ENCODE results near the gene INPP5A.

GRCh38 chr10:132713421-132714095 lies 176.0 kb downstream of the INPP5A start:
- TF ChIP-seq, protein P1, sequence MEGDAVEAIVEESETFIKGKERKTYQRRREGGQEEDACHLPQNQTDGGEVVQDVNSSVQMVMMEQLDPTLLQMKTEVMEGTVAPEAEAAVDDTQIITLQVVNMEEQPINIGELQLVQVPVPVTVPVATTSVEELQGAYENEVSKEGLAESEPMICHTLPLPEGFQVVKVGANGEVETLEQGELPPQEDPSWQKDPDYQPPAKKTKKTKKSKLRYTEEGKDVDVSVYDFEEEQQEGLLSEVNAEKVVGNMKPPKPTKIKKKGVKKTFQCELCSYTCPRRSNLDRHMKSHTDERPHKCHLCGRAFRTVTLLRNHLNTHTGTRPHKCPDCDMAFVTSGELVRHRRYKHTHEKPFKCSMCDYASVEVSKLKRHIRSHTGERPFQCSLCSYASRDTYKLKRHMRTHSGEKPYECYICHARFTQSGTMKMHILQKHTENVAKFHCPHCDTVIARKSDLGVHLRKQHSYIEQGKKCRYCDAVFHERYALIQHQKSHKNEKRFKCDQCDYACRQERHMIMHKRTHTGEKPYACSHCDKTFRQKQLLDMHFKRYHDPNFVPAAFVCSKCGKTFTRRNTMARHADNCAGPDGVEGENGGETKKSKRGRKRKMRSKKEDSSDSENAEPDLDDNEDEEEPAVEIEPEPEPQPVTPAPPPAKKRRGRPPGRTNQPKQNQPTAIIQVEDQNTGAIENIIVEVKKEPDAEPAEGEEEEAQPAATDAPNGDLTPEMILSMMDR (IDR thresholded peaks at IDR 0.05 in 2 of 3, conservative IDR thresholded peaks at IDR 0.05 in 1 of 3; ENCODE audit: control insufficient read depth in 2 of 3, extremely low read depth in 1 of 3, insufficient read depth in 1 of 3, low read depth in 3 of 3, low read length in 3 of 3): no peak
- TF ChIP-seq CBFB (IDR thresholded peaks at IDR 0.05; ENCODE audit: low read depth) (no peak), EP300 (IDR thresholded peaks at IDR 0.05; ENCODE audit: borderline replicate concordance in 1 of 2, control insufficient read depth in 1 of 2, low read depth in 2 of 2, low read length in 2 of 2) (no peak), JUND (IDR thresholded peaks at IDR 0.05; ENCODE audit: low read depth, low read length) (no peak), FOXM1 (IDR thresholded peaks at IDR 0.05; ENCODE audit: low read depth, low read length) (no peak), POLR2A (IDR thresholded peaks at IDR 0.05; ENCODE audit: low read depth, low read length) (no peak), EZH2 (IDR thresholded peaks at IDR 0.05; ENCODE audit: borderline replicate concordance, control insufficient read depth, low read depth, low read length) (no peak), YY1 (IDR thresholded peaks at IDR 0.05; ENCODE audit: low read depth, low read length) (no peak), NFYB (IDR thresholded peaks at IDR 0.05; ENCODE audit: insufficient read depth, low read depth, low read length) (no peak), POLR2AphosphoS5 (IDR thresholded peaks at IDR 0.05; ENCODE audit: low read length) (no peak), GABPA (IDR thresholded peaks at IDR 0.05; ENCODE audit: low read depth) (no peak), ZNF274 (IDR thresholded peaks at IDR 0.05; ENCODE audit: insufficient read depth, insufficient read length) (no peak)
- TF ChIP-seq, protein P2, sequence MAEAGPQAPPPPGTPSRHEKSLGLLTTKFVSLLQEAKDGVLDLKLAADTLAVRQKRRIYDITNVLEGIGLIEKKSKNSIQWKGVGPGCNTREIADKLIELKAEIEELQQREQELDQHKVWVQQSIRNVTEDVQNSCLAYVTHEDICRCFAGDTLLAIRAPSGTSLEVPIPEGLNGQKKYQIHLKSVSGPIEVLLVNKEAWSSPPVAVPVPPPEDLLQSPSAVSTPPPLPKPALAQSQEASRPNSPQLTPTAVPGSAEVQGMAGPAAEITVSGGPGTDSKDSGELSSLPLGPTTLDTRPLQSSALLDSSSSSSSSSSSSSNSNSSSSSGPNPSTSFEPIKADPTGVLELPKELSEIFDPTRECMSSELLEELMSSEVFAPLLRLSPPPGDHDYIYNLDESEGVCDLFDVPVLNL (IDR thresholded peaks at IDR 0.05; ENCODE audit: low read depth, low read length): no peak
- TF ChIP-seq, protein P3, sequence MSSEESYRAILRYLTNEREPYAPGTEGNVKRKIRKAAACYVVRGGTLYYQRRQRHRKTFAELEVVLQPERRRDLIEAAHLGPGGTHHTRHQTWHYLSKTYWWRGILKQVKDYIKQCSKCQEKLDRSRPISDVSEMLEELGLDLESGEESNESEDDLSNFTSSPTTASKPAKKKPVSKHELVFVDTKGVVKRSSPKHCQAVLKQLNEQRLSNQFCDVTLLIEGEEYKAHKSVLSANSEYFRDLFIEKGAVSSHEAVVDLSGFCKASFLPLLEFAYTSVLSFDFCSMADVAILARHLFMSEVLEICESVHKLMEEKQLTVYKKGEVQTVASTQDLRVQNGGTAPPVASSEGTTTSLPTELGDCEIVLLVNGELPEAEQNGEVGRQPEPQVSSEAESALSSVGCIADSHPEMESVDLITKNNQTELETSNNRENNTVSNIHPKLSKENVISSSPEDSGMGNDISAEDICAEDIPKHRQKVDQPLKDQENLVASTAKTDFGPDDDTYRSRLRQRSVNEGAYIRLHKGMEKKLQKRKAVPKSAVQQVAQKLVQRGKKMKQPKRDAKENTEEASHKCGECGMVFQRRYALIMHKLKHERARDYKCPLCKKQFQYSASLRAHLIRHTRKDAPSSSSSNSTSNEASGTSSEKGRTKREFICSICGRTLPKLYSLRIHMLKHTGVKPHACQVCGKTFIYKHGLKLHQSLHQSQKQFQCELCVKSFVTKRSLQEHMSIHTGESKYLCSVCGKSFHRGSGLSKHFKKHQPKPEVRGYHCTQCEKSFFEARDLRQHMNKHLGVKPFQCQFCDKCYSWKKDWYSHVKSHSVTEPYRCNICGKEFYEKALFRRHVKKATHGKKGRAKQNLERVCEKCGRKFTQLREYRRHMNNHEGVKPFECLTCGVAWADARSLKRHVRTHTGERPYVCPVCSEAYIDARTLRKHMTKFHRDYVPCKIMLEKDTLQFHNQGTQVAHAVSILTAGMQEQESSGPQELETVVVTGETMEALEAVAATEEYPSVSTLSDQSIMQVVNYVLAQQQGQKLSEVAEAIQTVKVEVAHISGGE (CRISPR knock-in tag; IDR thresholded peaks at IDR 0.05): no peak

All from GM12878 (cell line).